SHP77 treated with DMSO at 0.1 percent for 48 hours (cell line): Measurements from ENCODE around the gene DLG1.
"Not testable (repeated sequence)": the region's sequence is repeated elsewhere in the genome, so short reads cannot be mapped to it uniquely, and the experiment has no call there.

Experiments
- DNase-seq: peaks from one replicate; lab custom pipeline; 2025; lab: John Stamatoyannopoulos, UW

DLG1 gene

DNA sequence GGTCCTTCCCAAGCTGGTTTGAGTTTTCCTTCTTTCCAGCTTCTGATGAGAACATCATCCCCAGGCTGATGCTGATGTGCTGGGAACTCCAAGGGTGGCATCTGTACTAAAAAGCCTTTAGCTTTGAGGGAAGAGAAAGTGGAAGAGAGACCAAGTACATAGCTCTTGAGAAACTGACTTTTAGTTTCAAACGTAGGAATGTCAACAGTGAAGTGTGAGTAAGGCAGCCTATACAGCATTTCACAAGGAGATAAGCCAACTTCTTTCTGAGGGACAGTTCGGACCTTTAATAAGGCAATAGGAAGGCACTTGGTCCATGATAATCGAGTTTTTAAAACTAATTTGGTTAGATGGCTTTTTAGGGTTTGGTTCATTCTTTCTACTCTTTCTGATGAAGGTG, 53.7 kb downstream of the DLG1 start:
- no peak for DNase-seq

- no peak for DNase-seq
Observed at GRCh38 chr3:197242784-197243432, 55.5 kb downstream of the DLG1 start.

DNA sequence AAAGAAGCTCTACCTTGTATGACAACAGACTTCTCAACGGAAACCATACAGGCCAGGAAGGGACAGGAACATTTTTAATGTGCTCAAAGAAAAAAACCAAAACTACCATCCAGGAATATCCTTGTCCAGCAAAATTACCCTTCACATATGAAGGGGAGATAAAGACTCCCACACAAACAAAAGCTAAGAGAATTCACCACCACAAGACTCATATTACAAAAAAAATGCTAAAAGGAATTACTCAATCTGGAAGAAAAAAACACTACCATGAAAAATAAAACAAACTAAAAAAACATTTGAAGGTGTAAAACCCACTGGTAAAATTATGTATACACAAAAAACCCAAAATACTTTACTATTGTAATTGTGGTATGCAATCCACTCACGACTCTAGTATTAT, 57.2 kb downstream of the DLG1 start:
- no peak for DNase-seq

- no peak for DNase-seq
Observed at GRCh38 chr3:197239857-197240256, 58.6 kb downstream of the DLG1 start.

- DNase-seq = no peak
Observed at GRCh38 chr3:197238842-197239241, 59.6 kb downstream of the DLG1 start.

DNA sequence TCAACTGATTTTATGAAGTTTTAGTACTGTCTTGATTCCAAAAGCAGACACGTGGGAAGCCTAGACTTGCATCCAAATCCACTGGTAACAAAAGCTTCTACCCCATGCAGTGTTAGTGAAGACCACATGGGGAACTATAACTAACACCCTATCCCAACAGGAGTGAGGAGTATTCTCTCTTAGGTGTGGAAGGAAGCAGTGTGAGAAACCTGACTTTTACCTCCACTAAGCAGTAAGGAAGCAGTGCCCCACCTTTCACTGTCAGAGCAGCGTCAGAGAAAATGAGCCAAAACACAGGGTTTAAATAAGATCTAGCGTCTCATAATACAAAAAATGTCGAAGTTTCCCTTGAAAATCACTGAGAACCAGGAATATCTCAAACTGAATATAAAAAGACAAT, 60.5 kb downstream of the DLG1 start:
- DNase-seq = no peak

DNA sequence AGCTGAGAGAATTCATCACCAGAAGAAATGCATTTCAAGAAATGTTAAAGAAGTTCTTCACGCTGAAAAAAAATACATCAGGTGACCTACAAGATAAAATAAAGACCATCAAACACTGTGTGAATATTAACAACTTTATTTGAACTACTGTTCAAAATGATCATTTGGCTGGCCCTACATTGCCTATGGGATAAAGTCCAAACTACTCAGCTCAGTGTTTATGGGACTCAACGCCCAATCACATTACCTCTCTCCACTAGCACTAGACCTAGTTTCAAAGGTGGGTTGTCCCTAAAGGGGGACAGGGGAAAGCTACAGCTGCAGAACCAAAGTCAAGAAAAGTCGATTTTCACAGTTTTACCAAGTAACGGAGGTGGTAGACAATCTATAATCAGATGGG, 62.0 kb downstream of the DLG1 start:
- no peak for DNase-seq

DNA sequence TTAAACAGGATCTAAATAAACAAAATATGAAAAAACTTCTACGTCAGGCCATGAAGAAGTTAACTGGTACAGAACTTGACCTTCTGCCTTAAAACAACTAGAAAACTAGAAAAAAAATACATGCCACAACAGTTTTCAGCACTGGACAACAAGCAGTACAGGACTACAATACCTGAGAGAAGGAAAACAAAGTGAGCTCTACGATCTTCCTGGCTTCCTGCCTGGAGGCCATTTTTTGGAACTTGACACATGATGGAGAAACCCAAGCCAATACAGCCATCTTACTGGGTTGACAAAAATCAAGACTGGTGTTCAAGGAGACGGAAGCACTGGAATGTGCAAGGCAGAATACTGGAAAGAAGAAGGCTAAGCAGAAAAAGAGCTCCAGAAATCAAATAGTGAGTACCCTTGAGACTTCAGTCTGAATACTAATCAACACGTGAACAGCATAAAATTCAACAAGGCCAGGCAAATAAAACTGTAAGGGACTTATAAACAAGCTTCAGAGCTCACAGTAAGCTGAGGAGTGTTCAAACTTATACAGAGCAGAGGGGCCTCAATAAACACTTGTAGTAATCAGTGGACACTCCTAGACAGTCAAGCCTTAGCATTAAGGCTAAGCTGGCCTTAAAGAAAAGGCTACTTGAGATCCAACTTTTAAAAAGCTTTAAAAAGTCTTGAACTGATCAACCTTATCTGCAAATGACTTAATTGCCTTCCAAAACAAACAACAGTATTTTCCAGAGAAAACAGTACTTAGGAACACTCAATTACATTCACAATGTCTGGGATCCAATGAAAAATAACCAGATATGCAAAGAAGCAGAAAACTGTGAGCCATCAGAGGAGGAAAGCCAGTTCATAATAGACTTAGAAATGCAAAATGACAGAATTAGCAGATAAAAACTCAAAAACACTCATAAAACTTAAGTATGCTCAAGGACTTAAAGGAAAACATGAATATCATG, 63.2 kb downstream of the DLG1 start:
- DNase-seq = no peak

GRCh38 chr3:197231321-197231720, 67.1 kb downstream of the DLG1 start:
- DNase-seq = no peak

DNA sequence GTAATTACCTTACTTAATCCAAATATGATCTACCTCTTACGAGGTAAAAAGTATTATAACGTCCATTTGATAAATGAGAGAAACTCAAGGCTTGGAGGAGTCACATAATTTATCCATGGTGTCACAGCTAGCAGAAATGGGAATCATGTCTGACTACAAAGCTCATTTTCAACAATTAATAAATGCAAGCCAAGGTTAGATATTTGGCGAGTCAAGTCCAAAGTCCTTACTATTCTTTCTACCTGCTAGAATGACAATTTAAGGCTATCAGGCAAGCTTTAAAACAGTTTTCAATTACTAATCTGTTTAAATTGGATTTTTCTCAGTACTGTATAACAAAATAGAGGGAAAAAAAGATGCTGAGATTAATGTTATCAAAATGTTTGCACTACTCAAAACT, 68.6 kb downstream of the DLG1 start:
- no peak for DNase-seq

GRCh38 chr3:197229178-197229577, 69.2 kb downstream of the DLG1 start:
- DNase-seq = no peak

GRCh38 chr3:197227780-197228574, 70.4 kb downstream of the DLG1 start:
- DNase-seq = no peak

DNA sequence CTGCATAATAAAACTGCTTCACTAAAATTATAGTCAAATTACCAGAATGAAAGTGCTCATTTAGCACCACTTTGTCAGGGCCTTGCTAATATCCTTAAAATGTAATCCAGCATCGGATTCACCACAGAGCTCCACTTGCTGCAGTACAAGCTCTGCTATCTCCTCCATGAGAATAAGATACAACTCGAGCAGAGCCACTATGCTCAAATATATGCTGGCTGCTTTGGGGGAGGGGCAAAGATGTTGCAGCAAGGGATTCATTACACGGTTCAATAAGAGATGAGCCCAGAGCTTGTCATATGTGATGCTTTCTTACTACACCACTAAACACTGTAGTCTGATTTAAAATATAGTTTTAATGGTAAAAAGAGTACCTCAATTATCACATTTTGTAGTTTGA, 72.2 kb downstream of the DLG1 start:
- no peak for DNase-seq

GRCh38 chr3:197225579-197225978, 72.8 kb downstream of the DLG1 start:
- DNase-seq = no peak

GRCh38 chr3:197224034-197224444, 74.4 kb downstream of the DLG1 start:
- no peak for DNase-seq

DNA sequence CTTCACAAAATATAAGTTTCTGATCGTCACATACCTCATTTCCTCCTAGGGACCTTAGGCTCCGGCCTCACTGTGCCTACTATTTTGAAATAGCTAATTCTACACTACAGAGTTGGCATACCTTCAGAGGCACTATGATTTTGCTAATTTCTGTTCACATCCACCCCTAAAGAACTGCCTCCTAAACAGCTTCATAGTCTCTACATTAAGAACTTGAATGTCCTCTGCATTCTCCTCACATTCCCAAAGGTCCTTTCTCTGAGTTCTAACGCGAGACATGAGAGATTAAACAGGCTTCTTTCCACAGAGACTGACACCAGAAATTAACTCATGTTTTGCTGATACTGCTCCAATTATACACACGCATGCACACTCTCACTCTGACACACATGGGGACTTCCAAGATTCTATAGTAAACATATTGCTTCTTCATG, 75.5 kb downstream of the DLG1 start:
- no peak for DNase-seq

DNA sequence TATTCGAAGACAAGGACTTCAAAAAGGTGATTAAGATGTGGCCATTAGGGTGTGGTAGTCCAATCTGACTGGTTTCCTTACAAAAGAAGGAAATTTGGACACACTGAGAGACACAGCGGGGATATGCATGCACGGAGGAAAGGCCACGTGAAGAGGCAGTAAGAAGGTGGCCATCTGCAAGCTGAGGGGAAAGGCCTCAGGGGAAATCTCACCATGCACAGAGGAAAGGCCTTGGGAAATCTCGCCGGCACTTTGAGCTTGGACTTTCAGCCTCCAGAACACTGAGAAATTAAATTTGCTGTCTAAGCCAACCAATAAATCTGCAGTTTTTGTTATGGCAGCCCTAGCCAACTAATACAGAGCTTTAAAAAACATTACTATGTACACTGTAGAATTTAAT, 78.8 kb downstream of the DLG1 start:
- no peak for DNase-seq

GRCh38 chr3:197218210-197218609, 80.2 kb downstream of the DLG1 start:
- no peak for DNase-seq

DNA sequence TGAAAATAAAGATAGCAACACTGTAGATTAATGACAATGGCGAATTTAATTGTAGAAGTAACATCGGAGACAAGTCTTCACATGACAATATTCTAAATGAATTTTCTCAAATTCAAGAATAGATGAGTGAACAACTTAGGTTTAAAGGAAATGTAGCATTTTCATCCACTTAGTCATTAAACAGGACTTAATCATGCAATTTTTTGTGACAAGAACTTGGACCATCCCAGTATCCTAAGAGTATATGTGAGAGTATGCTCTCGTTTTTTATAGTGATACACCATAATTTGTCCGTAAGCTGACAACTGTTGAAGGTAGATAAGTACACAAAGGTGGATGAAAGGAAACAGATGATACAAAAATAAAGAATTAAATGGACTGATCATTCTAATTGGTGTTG, 81.5 kb downstream of the DLG1 start:
- no peak for DNase-seq

DNA sequence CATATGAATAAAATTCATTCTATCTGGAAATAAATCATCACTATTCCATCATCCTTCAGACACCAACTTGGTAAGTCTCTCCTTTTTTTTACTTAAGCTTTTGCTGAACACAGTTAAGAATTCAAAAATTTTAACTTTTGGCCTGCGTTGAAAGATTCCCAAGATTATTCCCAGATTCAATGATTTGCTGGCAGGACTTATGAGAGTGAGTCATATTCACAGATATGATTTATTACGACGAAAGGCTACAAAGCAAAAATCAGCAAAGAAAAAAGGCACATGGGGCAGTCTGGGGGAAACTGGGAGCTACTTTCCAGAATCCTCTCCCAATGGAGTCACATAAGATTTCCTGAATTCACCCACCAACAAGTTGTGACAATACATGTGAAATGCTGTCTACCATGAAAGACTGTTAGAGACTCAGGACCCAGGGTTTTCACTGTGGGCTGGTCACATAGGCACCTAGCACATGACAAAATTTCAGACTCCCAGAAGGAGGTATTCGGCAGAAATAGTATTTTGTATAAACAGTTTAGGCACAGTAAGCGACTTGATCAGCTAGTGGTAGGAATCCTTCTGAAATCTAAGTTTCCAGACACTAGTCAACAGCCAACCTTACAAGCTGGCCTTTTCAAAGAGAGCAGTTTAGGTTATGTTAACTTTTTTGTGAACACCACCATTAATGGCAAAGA, 82.1 kb downstream of the DLG1 start:
- DNase-seq = no peak

- no peak for DNase-seq
Observed at GRCh38 chr3:197212290-197212689, 86.1 kb downstream of the DLG1 start.

- DNase-seq = not testable (repeated sequence)
Observed at GRCh38 chr3:197211698-197212097, 86.7 kb downstream of the DLG1 start.
